WTC11 (cell line): ENCODE results near the gene TUBA3C. TPM values are rescaled to one million over a fixed set of nuclear protein-coding genes. Genes with fewer than 3 reads are reported as not detected.

Source experiments
- ATAC-seq: fragments of 200-7000 bp; cut with Tn5 transposase; 2 replicates; pipeline ENCODE4 v1.10.0; 2021; ENCODE audit warnings: mild to moderate bottlenecking, moderate library complexity
- CTCF ChIA-PET: fragments of 300-600 bp; sonication (Branson Sonifier 250); formaldehyde crosslinking; loops from one replicate; lab custom pipeline; 2021; ENCODE audit warnings: antibody characterized with exemption; lab: Charles Lee
- POLR2A ChIA-PET: fragments of 350-600 bp; sonication (Branson Sonifier 250); formaldehyde crosslinking; loops from one replicate; lab custom pipeline; 2021; ENCODE audit warnings: antibody characterized with exemption; lab: Charles Lee
- DNase-seq: peaks from one replicate; pipeline ENCODE4 v3.0.0; 2021; ENCODE audit warnings: low spot score
- H3K27ac Mint-ChIP-seq: 2 replicates; pipeline ENCODE4 v1.8.0; 2021; ENCODE audit warnings: mixed read lengths
- H3K27me3 Mint-ChIP-seq: 2 replicates; pipeline ENCODE4 v1.8.0; 2021; ENCODE audit warnings: low read depth, mild to moderate bottlenecking, moderate library complexity, mixed read lengths
- H3K36me3 Mint-ChIP-seq: 2 replicates; pipeline ENCODE4 v1.8.0; 2021; ENCODE audit warnings: mixed read lengths
- H3K4me1 Mint-ChIP-seq: 2 replicates; pipeline ENCODE4 v1.8.0; 2022; ENCODE audit warnings: mixed read lengths
- H3K4me3 Mint-ChIP-seq: 2 replicates; pipeline ENCODE4 v1.8.0; 2021; ENCODE audit warnings: mild to moderate bottlenecking, moderate library complexity, mixed read lengths
- H3K9me3 Mint-ChIP-seq: 2 replicates; pipeline ENCODE4 v1.8.0; 2021; ENCODE audit warnings: mixed read lengths
- ATF2 ChIP-seq: sonication (generic); formaldehyde crosslinking; IDR thresholded peaks from 2 replicates; pipeline ENCODE4 v1.8.1; 2022; ENCODE audit warnings: low read depth, missing genetic modification reagents, borderline replicate concordance
- ATF3 ChIP-seq: sonication (generic); formaldehyde crosslinking; conservative IDR thresholded peaks from 2 replicates; pipeline ENCODE4 v1.8.1; 2022; ENCODE audit warnings: mild to moderate bottlenecking, missing genetic modification reagents
- CTCF ChIP-seq: fragments of 200-600 bp; IDR thresholded peaks from 2 replicates; pipeline ENCODE4 v1.8.0; 2022; ENCODE audit warnings: antibody characterized with exemption
- E2F1 ChIP-seq: sonication (generic); formaldehyde crosslinking; IDR thresholded peaks from 2 replicates; pipeline ENCODE4 v1.8.0; 2022; ENCODE audit warnings: mild to moderate bottlenecking, missing genetic modification reagents
- ELF4 ChIP-seq: sonication (generic); formaldehyde crosslinking; IDR thresholded peaks from 2 replicates; pipeline ENCODE4 v1.8.1; 2022; ENCODE audit warnings: low read depth, mild to moderate bottlenecking, moderate library complexity, missing genetic modification reagents
- ESRRA ChIP-seq: sonication (generic); formaldehyde crosslinking; IDR thresholded peaks from 2 replicates; pipeline ENCODE4 v1.8.1; 2022; ENCODE audit warnings: mild to moderate bottlenecking, missing genetic modification reagents, borderline replicate concordance
- FOXJ3 ChIP-seq: sonication (generic); formaldehyde crosslinking; IDR thresholded peaks from 2 replicates; pipeline ENCODE4 v1.9.0; 2021; ENCODE audit warnings: missing genetic modification reagents, mild to moderate bottlenecking, borderline replicate concordance
- HMGA2 ChIP-seq: fragments of 250-450 bp; sonication (Bioruptor Pico); IDR thresholded peaks from 2 replicates; pipeline ENCODE4 v1.4.0; 2021; ENCODE audit warnings: mild to moderate bottlenecking, moderate library complexity
- JAZF1 ChIP-seq: fragments of 250-450 bp; sonication (Bioruptor Pico); IDR thresholded peaks from 2 replicates; pipeline ENCODE4 v1.9.0; 2021; ENCODE audit warnings: moderate library complexity, mild to moderate bottlenecking, inconsistent platforms
- JUN ChIP-seq: sonication (generic); formaldehyde crosslinking; IDR thresholded peaks from 2 replicates; pipeline ENCODE4 v1.8.0; 2023; ENCODE audit warnings: mild to moderate bottlenecking, missing genetic modification reagents
- KAT7 ChIP-seq: sonication (generic); formaldehyde crosslinking; IDR thresholded peaks from 2 replicates; pipeline ENCODE4 v1.8.1; 2023; ENCODE audit warnings: missing genetic modification reagents, mild to moderate bottlenecking, borderline replicate concordance
- MXD4 ChIP-seq: fragments of 250-450 bp; sonication (Bioruptor Pico); IDR thresholded peaks from 2 replicates; pipeline ENCODE4 v1.8.0; 2021; ENCODE audit warnings: mild to moderate bottlenecking, moderate library complexity, borderline replicate concordance
- NFE2L1 ChIP-seq: sonication (generic); formaldehyde crosslinking; IDR thresholded peaks from 2 replicates; pipeline ENCODE4 v1.8.1; 2023; ENCODE audit warnings: missing genetic modification reagents
- OVOL2 ChIP-seq: fragments of 250-450 bp; sonication (Bioruptor Pico); IDR thresholded peaks from 2 replicates; pipeline ENCODE4 v1.9.0; 2021; ENCODE audit warnings: mild to moderate bottlenecking, borderline replicate concordance
- TCF7 ChIP-seq: sonication (generic); formaldehyde crosslinking; IDR thresholded peaks from 2 replicates; pipeline ENCODE4 v1.8.0; 2022; ENCODE audit warnings: mild to moderate bottlenecking, low read depth, missing genetic modification reagents, moderate library complexity
- TEAD4 ChIP-seq: sonication (generic); formaldehyde crosslinking; IDR thresholded peaks from 2 replicates; pipeline ENCODE4 v1.8.0; 2022; ENCODE audit warnings: mild to moderate bottlenecking, missing genetic modification reagents
- USF2 ChIP-seq: sonication (generic); formaldehyde crosslinking; IDR thresholded peaks from 2 replicates; pipeline ENCODE4 v1.8.1; 2023; ENCODE audit warnings: mild to moderate bottlenecking, missing genetic modification reagents, moderate library complexity
- ZNF121 ChIP-seq: sonication (generic); formaldehyde crosslinking; IDR thresholded peaks from 2 replicates; pipeline ENCODE4 v1.8.0; 2023; ENCODE audit warnings: missing genetic modification reagents
- ZNF219 ChIP-seq: sonication (generic); formaldehyde crosslinking; IDR thresholded peaks from 2 replicates; pipeline ENCODE4 v1.8.0; 2023; ENCODE audit warnings: missing genetic modification reagents, mild to moderate bottlenecking, borderline replicate concordance
- ZNF317 ChIP-seq: sonication (generic); formaldehyde crosslinking; IDR thresholded peaks from 2 replicates; pipeline ENCODE4 v1.8.1; 2023; ENCODE audit warnings: low read depth, mild to moderate bottlenecking, moderate library complexity, missing genetic modification reagents, borderline replicate concordance
- ZSCAN18 ChIP-seq: fragments of 250-450 bp; sonication (Bioruptor Pico); IDR thresholded peaks from 2 replicates; pipeline ENCODE4 v2.1.2; 2022; ENCODE audit warnings: mild to moderate bottlenecking, moderate library complexity
- total RNA-seq: library from RNA; stranded (reverse); gene quantifications from 3 replicates; pipeline ENCODE4 v1.2.3, GENCODE V29; 2021

The TUBA3C gene
- total RNA-seq, 1 experiment from 2014 or later, result not detected

GRCh38 chr13:19169496-19169895 is 12.1 kb downstream of the TUBA3C start (continued):
- no peak for TF ChIP-seq FOXJ3

- TF ChIP-seq NFE2L1 (CRISPR knock-in tag) (no peak), ATF2 (no peak), TEAD4 (no peak), ELF4 (no peak), JUN (CRISPR knock-in tag) (no peak), MXD4 (no peak), CTCF (no peak), ZNF317 (CRISPR knock-in tag) (no peak), ZSCAN18 (CRISPR knock-in tag) (no peak), JAZF1 (CRISPR knock-in tag) (no peak)
- peaks cover 62% of the 10 kb centered on the region for H3K9me3 Mint-ChIP-seq
- H3K36me3 Mint-ChIP-seq, result peaks cover 67% of the 10 kb centered on the region
- no peak overlapping the region for H3K27ac Mint-ChIP-seq
- DNase-seq (no peak), ATAC-seq (no peak)
- H3K4me3 Mint-ChIP-seq, result no peak overlapping the region
- CTCF ChIA-PET, result no interaction called here
- no peaks in the 10 kb centered on the region for H3K4me1 Mint-ChIP-seq
- POLR2A ChIA-PET, result no interaction called here
- peaks cover 27% of the 10 kb centered on the region for H3K27me3 Mint-ChIP-seq
Measured at GRCh38 chr13:19161308-19161707, 20.3 kb downstream of the TUBA3C start.

GRCh38 chr13:19159761-19160420 is 21.7 kb downstream of the TUBA3C start:
- DNase-seq, result no peak
- H3K27me3 Mint-ChIP-seq, result peaks cover 24% of the 10 kb centered on the region

More at GRCh38 chr13:19159761-19160420, 21.7 kb downstream of the TUBA3C start:
- Mint-ChIP-seq H3K4me1 (no peaks in the 10 kb centered on the region), H3K27ac (no peak overlapping the region), H3K36me3 (peaks cover 58% of the 10 kb centered on the region), H3K4me3 (no peak overlapping the region), H3K9me3 (peaks cover 53% of the 10 kb centered on the region)
- ATAC-seq, result no peak
- no peak for TF ChIP-seq OVOL2 (CRISPR knock-in tag)
- no peak for TF ChIP-seq ESRRA
- TF ChIP-seq HMGA2, result no peak
- no peak for TF ChIP-seq JUN (CRISPR knock-in tag)
- TF ChIP-seq ZNF219 (CRISPR knock-in tag), result no peak
- TF ChIP-seq CTCF, result no peak
- no peak for TF ChIP-seq ZNF121
- TF ChIP-seq USF2, result no peak
- no peak for TF ChIP-seq KAT7 (CRISPR knock-in tag)
- TF ChIP-seq ATF3 (CRISPR knock-in tag), result no peak
- TF ChIP-seq TCF7 (CRISPR knock-in tag), result no peak
- TF ChIP-seq E2F1 (CRISPR knock-in tag), result no peak
- CTCF ChIA-PET, result no interaction called here
- POLR2A ChIA-PET, result no interaction called here
